Effector memory CD4-positive, alpha-beta T cell (primary cell): ENCODE measurements around the gene SCAF1.

Source experiments
- DNase-seq, 3 donors: peaks; one replicate each; pipeline ENCODE4 v3.0.0-alpha.2; 2020
- H3K27ac ChIP-seq: 2 replicates; pipeline ENCODE4 v1.7.0; 2013; ENCODE audit warnings: mild to moderate bottlenecking, low read length, moderate library complexity; ENCODE audit not compliant: insufficient read depth, poor library complexity, severe bottlenecking
- H3K27me3 ChIP-seq: replicated peaks from 2 replicates; pipeline ENCODE4 v1.7.0; 2013; ENCODE audit warnings: mild to moderate bottlenecking, low read length; ENCODE audit not compliant: insufficient read depth, control insufficient read depth, poor library complexity, severe bottlenecking
- H3K36me3 ChIP-seq: 2 replicates; pipeline ENCODE4 v1.7.0; 2013; ENCODE audit warnings: mild to moderate bottlenecking, low read length, moderate library complexity; ENCODE audit not compliant: control insufficient read depth, insufficient read depth
- H3K4me1 ChIP-seq: 2 replicates; pipeline ENCODE4 v1.7.0; 2013; ENCODE audit warnings: low read length, mild to moderate bottlenecking; ENCODE audit not compliant: control insufficient read depth, insufficient read depth, poor library complexity, severe bottlenecking
- H3K4me3 ChIP-seq: 2 replicates; pipeline ENCODE4 v1.7.0; 2013; ENCODE audit warnings: low read length, low read depth, mild to moderate bottlenecking; ENCODE audit not compliant: insufficient read depth, poor library complexity, severe bottlenecking
- H3K9me3 ChIP-seq: 2 replicates; pipeline ENCODE4 v1.7.0; 2013; ENCODE audit warnings: mild to moderate bottlenecking, low read length, moderate library complexity; ENCODE audit not compliant: control insufficient read depth

Gene SCAF1

GRCh38 chr19:49696115-49696514 lies 54.1 kb downstream of the SCAF1 start:
- Histone ChIP-seq H3K36me3 (no peaks in the 10 kb centered on the region), H3K27ac (no peak overlapping the region), H3K4me3 (no peak overlapping the region), H3K9me3 (no peaks in the 10 kb centered on the region), H3K4me1 (peaks cover 9% of the 10 kb centered on the region), H3K27me3 (peaks cover 4% of the 10 kb centered on the region)
- no peak for DNase-seq

DNA sequence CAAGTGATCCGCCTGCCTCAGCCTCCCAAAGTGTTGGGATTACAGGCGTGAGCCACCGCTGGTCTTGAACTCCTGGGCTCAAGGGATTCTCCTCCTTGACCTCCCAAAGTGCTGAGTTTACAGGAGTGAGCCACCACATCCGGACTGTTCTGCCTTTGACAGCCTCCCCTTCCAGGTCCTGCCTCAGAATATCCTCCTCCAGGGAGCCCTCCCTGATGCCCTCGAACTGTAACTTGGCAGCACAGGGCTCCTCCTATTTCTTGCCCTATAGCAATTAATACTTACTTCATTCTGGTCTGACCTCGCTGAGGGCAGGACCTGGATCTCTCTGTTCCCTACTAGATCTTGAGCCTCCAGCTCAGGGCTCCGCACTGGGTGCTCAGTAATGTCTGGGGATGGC lies 54.9 kb downstream of the SCAF1 start:
- H3K4me3 ChIP-seq: no peak overlapping the region
- no peak for DNase-seq
- H3K4me1 ChIP-seq: peaks cover 2% of the 10 kb centered on the region
- no peak overlapping the region for H3K27ac ChIP-seq
- H3K9me3 ChIP-seq: no peaks in the 10 kb centered on the region
- peaks cover 2% of the 10 kb centered on the region for H3K27me3 ChIP-seq
- H3K36me3 ChIP-seq: no peaks in the 10 kb centered on the region

DNA sequence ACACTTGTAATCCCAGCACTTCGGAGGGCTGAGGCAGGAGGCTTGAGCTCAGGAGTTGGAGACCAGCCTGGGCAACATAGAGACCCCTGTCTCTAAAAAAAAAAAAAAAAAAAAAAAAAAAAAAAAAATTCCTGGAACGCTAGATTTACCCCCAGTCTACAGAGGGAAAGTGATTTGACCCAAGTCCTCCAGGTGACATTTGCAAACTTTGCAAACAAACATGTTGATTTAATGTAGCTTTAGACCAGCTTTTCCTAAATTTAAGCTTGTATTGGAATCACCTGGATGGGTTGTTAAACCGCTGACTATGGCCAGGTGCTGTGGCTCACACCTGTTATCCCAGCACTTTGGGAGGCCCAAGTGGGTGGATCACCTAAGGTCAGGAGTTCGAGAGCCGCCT lies 57.4 kb downstream of the SCAF1 start:
- no peaks in the 10 kb centered on the region for H3K9me3 ChIP-seq
- H3K36me3 ChIP-seq: no peaks in the 10 kb centered on the region

DNA sequence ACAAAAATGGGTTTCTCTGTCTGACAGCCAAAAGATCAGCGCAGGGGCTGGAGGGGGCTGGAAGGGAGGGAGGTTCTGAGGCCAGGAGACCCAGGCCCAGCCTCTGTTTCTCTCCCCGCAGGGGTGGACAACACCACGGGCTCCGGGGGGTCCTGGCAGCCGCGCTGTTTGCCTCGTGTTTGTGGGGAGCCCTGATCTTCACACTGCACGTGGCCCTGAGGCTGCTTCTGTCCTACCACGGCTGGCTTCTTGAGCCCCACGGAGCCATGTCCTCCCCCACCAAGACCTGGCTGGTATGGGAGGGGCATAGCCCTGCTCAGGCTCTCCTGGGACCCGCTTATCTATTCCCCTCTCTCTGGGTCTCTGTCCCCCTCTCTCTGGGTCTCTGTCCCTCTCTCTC lies 58.6 kb downstream of the SCAF1 start:
- Histone ChIP-seq H3K4me3 (no peak overlapping the region), H3K27me3 (peaks cover 2% of the 10 kb centered on the region), H3K4me1 (no peaks in the 10 kb centered on the region), H3K27ac (no peak overlapping the region), H3K9me3 (no peaks in the 10 kb centered on the region), H3K36me3 (no peaks in the 10 kb centered on the region)
- no peak for DNase-seq

More for the DNA sequence above, 57.4 kb downstream of the SCAF1 start:
- no peaks in the 10 kb centered on the region for H3K4me1 ChIP-seq
- H3K27ac ChIP-seq: no peak overlapping the region
- H3K4me3 ChIP-seq: no peak overlapping the region
- peaks cover 2% of the 10 kb centered on the region for H3K27me3 ChIP-seq
- no peak for DNase-seq

DNA sequence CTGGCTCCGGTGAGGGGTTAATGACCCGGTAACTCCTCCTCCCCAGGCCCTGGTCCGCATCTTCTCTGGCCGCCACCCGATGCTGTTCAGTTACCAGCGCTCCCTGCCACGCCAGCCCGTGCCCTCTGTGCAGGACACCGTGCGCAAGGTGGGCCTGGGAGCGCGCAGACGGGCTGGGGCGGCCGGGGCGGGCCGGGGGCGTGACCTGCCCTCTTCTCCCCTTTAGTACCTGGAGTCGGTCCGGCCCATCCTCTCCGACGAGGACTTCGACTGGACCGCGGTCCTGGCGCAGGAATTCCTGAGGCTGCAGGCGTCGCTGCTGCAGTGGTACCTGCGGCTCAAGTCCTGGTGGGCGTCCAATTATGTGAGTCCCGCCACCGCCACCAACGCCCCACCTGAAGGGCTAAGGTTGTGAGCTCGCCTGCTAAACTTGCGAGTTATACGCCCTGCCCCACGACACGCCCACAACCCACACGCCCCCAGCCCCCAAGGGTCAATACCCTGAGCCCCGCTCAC lies 59.3 kb downstream of the SCAF1 start:
- no peaks in the 10 kb centered on the region for H3K36me3 ChIP-seq
- H3K4me1 ChIP-seq: no peaks in the 10 kb centered on the region
- H3K27ac ChIP-seq: no peak overlapping the region
- no peaks in the 10 kb centered on the region for H3K9me3 ChIP-seq
- H3K27me3 ChIP-seq: peaks cover 2% of the 10 kb centered on the region
- H3K4me3 ChIP-seq: no peak overlapping the region
- DNase-seq: no peak

GRCh38 chr19:49704888-49705642 lies 63.1 kb downstream of the SCAF1 start:
- Histone ChIP-seq H3K4me1 (no peaks in the 10 kb centered on the region), H3K4me3 (no peak overlapping the region), H3K9me3 (no peaks in the 10 kb centered on the region), H3K27me3 (peaks cover 2% of the 10 kb centered on the region), H3K36me3 (no peaks in the 10 kb centered on the region), H3K27ac (no peak overlapping the region)
- no peak for DNase-seq

- Histone ChIP-seq H3K4me3 (no peak overlapping the region), H3K4me1 (no peaks in the 10 kb centered on the region), H3K27ac (no peak overlapping the region), H3K36me3 (no peaks in the 10 kb centered on the region), H3K27me3 (peaks cover 2% of the 10 kb centered on the region), H3K9me3 (no peaks in the 10 kb centered on the region)
- no peak for DNase-seq
These were observed 63.9 kb downstream of the SCAF1 start for GRCh38 chr19:49705919-49706318.
